Transverse colon (tissue), 3 donors: ENCODE data around the gene FOXP1.

ENCODE experiments used
- CTCF ChIP-seq, 5 experiments: fragments of 200-600 bp in 3 of 5; fragments of 450-650 bp in 2 of 5; sonication (generic) in 3 of 5; IDR thresholded peaks; 1 replicate in 2 of 5; 2 replicates in 3 of 5; pipeline ENCODE4 v1.5.1; 2016 to 2017; ENCODE audit warnings: antibody characterized with exemption in 5 of 5, inconsistent platforms in 3 of 5, mild to moderate bottlenecking in 2 of 5, moderate library complexity in 1 of 5
- EP300 ChIP-seq: sonication (generic); formaldehyde crosslinking; IDR thresholded peaks from one replicate; pipeline ENCODE4 v1.6.1; 2017; ENCODE audit warnings: antibody characterized with exemption, low read depth
- POLR2A ChIP-seq: fragments of 450-650 bp; IDR thresholded peaks from one replicate; pipeline ENCODE4 v1.6.1; 2016; ENCODE audit warnings: antibody characterized with exemption, mild to moderate bottlenecking, moderate library complexity

DNA sequence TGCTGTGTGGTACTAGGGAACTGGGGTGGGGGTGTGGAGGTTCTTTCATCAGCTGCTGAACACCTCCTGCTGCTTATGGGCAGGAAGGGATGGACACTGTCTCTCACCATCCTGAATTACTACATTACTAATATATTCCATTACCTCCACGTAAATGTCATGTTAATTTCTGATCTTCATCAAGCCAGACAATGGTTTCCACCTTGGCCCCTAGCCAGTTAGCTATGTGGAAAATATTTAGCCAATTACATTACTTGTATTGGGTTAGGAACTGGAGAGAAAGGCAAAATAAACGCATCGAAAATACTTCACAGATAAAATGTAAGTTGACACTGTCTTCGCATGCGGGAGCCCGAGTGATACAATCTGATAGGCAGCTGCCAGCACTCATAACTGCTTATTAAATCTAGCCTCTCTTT, 95.1 kb downstream of the FOXP1 start:
- no peak for TF ChIP-seq CTCF (IDR thresholded peaks at IDR 0.05)
- no peak for TF ChIP-seq EP300
- TF ChIP-seq POLR2A: no peak
